Liver (tissue), 9 donors: ENCODE measurements around the gene B3GNT2. TPM values are rescaled to one million over a fixed set of nuclear protein-coding genes. Genes with fewer than 3 reads are reported as not detected.

Experiments
- DNase-seq: peaks from one replicate; pipeline ENCODE4 v3.0.0-alpha.2; 2017; ENCODE audit warnings: low spot score
- H3K27ac ChIP-seq, 2 donors: one replicate each; pipeline ENCODE4 v1.7.0; 2013; ENCODE audit warnings: inconsistent platforms in 2 of 2, low read length in 2 of 2, control low read depth in 1 of 2, low read depth in 1 of 2, mild to moderate bottlenecking in 1 of 2
- H3K27me3 ChIP-seq, 4 donors: one replicate each; pipeline versions ENCODE4 v1.6.1 to v1.7.0; 2013; ENCODE audit warnings: low read length in 3 of 4, inconsistent platforms in 1 of 4, mild to moderate bottlenecking in 1 of 4, moderate library complexity in 1 of 4; ENCODE audit not compliant: control insufficient read depth in 4 of 4, insufficient read depth in 4 of 4
- H3K36me3 ChIP-seq, 4 donors: one replicate each; pipeline versions ENCODE4 v1.6.1 to v1.7.0; 2013; ENCODE audit warnings: low read length in 3 of 4, mild to moderate bottlenecking in 3 of 4, low read depth in 1 of 4, moderate library complexity in 1 of 4; ENCODE audit not compliant: control insufficient read depth in 4 of 4, insufficient read depth in 3 of 4
- H3K4me1 ChIP-seq, 4 donors: one replicate each; pipeline versions ENCODE4 v1.6.1 to v1.7.0; 2013; ENCODE audit warnings: low read length in 3 of 4, mild to moderate bottlenecking in 3 of 4, moderate library complexity in 1 of 4; ENCODE audit not compliant: control insufficient read depth in 4 of 4, insufficient read depth in 4 of 4
- H3K4me3 ChIP-seq, 3 donors: one replicate each; pipeline versions ENCODE4 v1.6.1 to v1.7.0; 2013; ENCODE audit warnings: low read length in 3 of 3, control low read depth in 1 of 3, low read depth in 1 of 3, mild to moderate bottlenecking in 1 of 3
- H3K9ac ChIP-seq, 2 donors: one replicate each; pipeline ENCODE4 v1.7.0; 2013; ENCODE audit warnings: low read length in 2 of 2, mild to moderate bottlenecking in 2 of 2, moderate library complexity in 2 of 2, control low read depth in 1 of 2, low read depth in 1 of 2
- H3K9me3 ChIP-seq, 4 donors: one replicate each; pipeline versions ENCODE4 v1.6.1 to v1.7.0; 2013; ENCODE audit warnings: low read length in 3 of 4; ENCODE audit not compliant: control insufficient read depth in 4 of 4
- CTCF ChIP-seq: fragments of 150-350 bp; IDR thresholded peaks from 2 replicates; pipeline ENCODE4 v1.5.1; 2017; ENCODE audit warnings: improper control_type of control experiment, low read depth, low read length; ENCODE audit not compliant: missing input control
- EGR1 ChIP-seq, 2 donors: IDR thresholded peaks; 2 replicates each; pipeline ENCODE4 v1.6.1; 2016 to 2018; ENCODE audit warnings: antibody characterized with exemption in 2 of 2, low read depth in 2 of 2
- FOXA1 ChIP-seq: IDR thresholded peaks from 2 replicates; pipeline ENCODE4 v1.6.1; 2016; ENCODE audit warnings: antibody characterized with exemption
- FOXA2 ChIP-seq: IDR thresholded peaks from 2 replicates; pipeline ENCODE4 v1.6.1; 2016; ENCODE audit warnings: antibody characterized with exemption
- GABPA ChIP-seq, 2 donors: IDR thresholded peaks in 1 of 2; conservative IDR thresholded peaks in 1 of 2; 2 replicates each; pipeline ENCODE4 v1.6.1; 2016; ENCODE audit warnings: antibody characterized with exemption in 2 of 2, mild to moderate bottlenecking in 1 of 2, moderate library complexity in 1 of 2
- HNF4A ChIP-seq, 2 donors: conservative IDR thresholded peaks; 2 replicates each; pipeline ENCODE4 v1.6.1; 2016; ENCODE audit warnings: antibody characterized with exemption in 2 of 2, mild to moderate bottlenecking in 2 of 2
- HNF4G ChIP-seq: IDR thresholded peaks from 2 replicates; pipeline ENCODE4 v1.6.1; 2016; ENCODE audit warnings: antibody characterized with exemption
- JUND ChIP-seq, 2 donors: IDR thresholded peaks; 2 replicates each; pipeline ENCODE4 v1.6.1; 2016; ENCODE audit warnings: antibody characterized with exemption in 2 of 2
- MAX ChIP-seq: IDR thresholded peaks from 2 replicates; pipeline ENCODE4 v1.6.1; 2016; ENCODE audit warnings: antibody characterized with exemption
- NR2F2 ChIP-seq: IDR thresholded peaks from 2 replicates; pipeline ENCODE4 v1.6.1; 2016; ENCODE audit warnings: antibody characterized with exemption
- RAD21 ChIP-seq, 2 donors: IDR thresholded peaks; 2 replicates each; pipeline ENCODE4 v1.6.1; 2016; ENCODE audit warnings: antibody characterized with exemption in 2 of 2, mild to moderate bottlenecking in 2 of 2
- RXRA ChIP-seq, 2 donors: IDR thresholded peaks; 2 replicates each; pipeline ENCODE4 v1.6.1; 2017 to 2018; ENCODE audit warnings: antibody characterized with exemption in 2 of 2, mild to moderate bottlenecking in 1 of 2
- SP1 ChIP-seq: IDR thresholded peaks from 2 replicates; pipeline ENCODE4 v1.6.1; 2018; ENCODE audit warnings: antibody characterized with exemption, mild to moderate bottlenecking
- TAF1 ChIP-seq: conservative IDR thresholded peaks from 2 replicates; pipeline ENCODE4 v1.6.1; 2016; ENCODE audit warnings: antibody characterized with exemption, mild to moderate bottlenecking
- YY1 ChIP-seq: IDR thresholded peaks from 2 replicates; pipeline ENCODE4 v1.6.1; 2016; ENCODE audit warnings: antibody characterized with exemption, mild to moderate bottlenecking
- ZBTB33 ChIP-seq: IDR thresholded peaks from 2 replicates; pipeline ENCODE4 v1.6.1; 2016; ENCODE audit warnings: antibody characterized with exemption
- WGBS: extraction: QIAGEN DNeasy Blood & Tissue Kit; methylation state at CpG from one replicate; pipeline ENCODE4 v1.1.7; 2013; 5-methylcytosine and 5-hydroxymethylcytosine counted together
- polyA plus RNA-seq, 2 donors: library from polyadenylated mRNA; stranded (reverse) in 1 of 2; unstranded in 1 of 2; fragments of 200-250 nt in 1 of 2; fragments of >200 nt in 1 of 2; fragmentation: Nextera tagmentation in 1 of 2; extraction: Ambion mirVana in 1 of 2; gene quantifications; one replicate each; pipeline versions ENCODE4 v1.2.1 to v1.2.3, GENCODE V29; 2013 to 2015
- total RNA-seq, 2 donors: library from RNA; depleted of rRNA; stranded (reverse); fragments of >200 nt; gene quantifications; one replicate each; pipeline ENCODE4 v1.2.3, GENCODE V29; 2014
- TF ChIP-seq, protein P1 (sequence below): IDR thresholded peaks from 2 replicates; pipeline ENCODE4 v1.6.1; 2016; ENCODE audit warnings: antibody characterized with exemption, mild to moderate bottlenecking
- TF ChIP-seq, protein P2 (sequence below): IDR thresholded peaks from 2 replicates; pipeline ENCODE4 v1.6.1; 2016; ENCODE audit warnings: antibody characterized with exemption
- donor health status: healthy.
- donor health status: healthy.
- donor health status: healthy.
- donor health status: healthy.
- donor health status: healthy.

Gene B3GNT2
- total and polyA plus RNA-seq, 4 donors = 6.4 to 20.2 (median 14.2) TPM

DNA sequence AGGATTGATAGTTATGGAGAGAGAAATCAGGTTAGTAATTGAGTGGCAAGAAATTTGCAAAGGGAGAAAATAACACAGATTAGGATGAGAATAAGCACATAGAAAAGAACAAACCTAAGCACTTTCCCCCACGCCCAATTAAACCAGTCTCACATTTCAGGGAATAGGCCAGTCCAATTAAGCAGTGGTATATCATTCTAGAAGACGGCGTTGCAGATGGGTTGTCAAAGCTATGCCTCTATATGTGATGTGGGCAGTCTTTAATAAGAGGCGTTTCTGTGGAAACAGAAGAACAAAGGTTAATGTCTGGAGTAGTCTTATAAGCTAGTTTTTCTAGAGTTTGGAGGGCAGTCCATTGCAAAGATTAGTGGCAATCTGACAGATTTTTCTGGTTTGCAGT is 61.6 kb downstream of the B3GNT2 start:
- TF ChIP-seq HNF4G (no peak), HNF4A (conservative IDR thresholded peaks at IDR 0.05) (no peak), NR2F2 (no peak), TAF1 (no peak), CTCF (no peak), FOXA1 (no peak), GABPA (IDR thresholded peaks at IDR 0.05 in 1 of 2, conservative IDR thresholded peaks at IDR 0.05 in 1 of 2) (no peak), RAD21 (IDR thresholded peaks at IDR 0.05) (no peak), EGR1 (IDR thresholded peaks at IDR 0.05; ENCODE audit: low read depth in 2 of 2) (no peak)
- TF ChIP-seq, protein P1, sequence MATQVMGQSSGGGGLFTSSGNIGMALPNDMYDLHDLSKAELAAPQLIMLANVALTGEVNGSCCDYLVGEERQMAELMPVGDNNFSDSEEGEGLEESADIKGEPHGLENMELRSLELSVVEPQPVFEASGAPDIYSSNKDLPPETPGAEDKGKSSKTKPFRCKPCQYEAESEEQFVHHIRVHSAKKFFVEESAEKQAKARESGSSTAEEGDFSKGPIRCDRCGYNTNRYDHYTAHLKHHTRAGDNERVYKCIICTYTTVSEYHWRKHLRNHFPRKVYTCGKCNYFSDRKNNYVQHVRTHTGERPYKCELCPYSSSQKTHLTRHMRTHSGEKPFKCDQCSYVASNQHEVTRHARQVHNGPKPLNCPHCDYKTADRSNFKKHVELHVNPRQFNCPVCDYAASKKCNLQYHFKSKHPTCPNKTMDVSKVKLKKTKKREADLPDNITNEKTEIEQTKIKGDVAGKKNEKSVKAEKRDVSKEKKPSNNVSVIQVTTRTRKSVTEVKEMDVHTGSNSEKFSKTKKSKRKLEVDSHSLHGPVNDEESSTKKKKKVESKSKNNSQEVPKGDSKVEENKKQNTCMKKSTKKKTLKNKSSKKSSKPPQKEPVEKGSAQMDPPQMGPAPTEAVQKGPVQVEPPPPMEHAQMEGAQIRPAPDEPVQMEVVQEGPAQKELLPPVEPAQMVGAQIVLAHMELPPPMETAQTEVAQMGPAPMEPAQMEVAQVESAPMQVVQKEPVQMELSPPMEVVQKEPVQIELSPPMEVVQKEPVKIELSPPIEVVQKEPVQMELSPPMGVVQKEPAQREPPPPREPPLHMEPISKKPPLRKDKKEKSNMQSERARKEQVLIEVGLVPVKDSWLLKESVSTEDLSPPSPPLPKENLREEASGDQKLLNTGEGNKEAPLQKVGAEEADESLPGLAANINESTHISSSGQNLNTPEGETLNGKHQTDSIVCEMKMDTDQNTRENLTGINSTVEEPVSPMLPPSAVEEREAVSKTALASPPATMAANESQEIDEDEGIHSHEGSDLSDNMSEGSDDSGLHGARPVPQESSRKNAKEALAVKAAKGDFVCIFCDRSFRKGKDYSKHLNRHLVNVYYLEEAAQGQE = no peak
- Histone ChIP-seq H3K9me3 (no peaks in the 10 kb centered on the region), H3K4me3 (no peak overlapping the region), H3K4me1 (peaks cover 0 to 8% (median 5%) of the 10 kb centered on the region in 4 donors), H3K9ac (no peak overlapping the region), H3K27me3 (no peaks in the 10 kb centered on the region), H3K36me3 (no peaks in the 10 kb centered on the region), H3K27ac (no peak overlapping the region)
- WGBS = 98% methylated on average over 4 of the region's 4 CpGs
- DNase-seq = no peak

DNA sequence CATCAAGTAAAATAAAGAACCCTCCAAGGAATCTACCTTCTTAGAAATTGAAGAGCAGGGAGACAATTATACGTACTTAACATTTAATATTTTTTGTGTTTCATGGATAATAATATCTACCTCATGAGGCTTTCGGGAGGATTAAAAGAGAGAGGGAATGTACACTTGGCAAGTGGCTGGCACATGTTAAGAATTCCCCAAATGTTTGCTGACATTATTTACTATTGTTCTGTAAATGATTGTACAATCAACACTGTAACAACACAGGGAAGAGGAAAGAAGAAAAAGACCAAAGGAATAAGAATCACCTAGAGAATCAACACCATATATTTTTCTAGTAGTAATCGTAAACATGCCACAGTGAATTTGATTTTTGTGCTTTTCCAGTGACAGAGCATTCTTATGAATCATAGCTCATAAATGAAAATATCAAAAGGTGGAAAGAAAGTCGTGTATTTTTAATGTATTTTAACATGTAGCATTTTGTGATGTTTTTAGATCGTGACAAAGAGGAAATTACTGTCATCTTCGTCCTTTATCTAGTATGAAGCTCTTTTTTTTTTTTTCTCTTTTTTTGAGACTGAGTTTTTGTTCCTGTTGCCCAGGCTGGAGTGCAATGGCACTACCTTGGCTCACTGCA is 67.3 kb downstream of the B3GNT2 start:
- H3K9me3 ChIP-seq = no peaks in the 10 kb centered on the region
- H3K27me3 ChIP-seq = no peaks in the 10 kb centered on the region
- H3K4me3 ChIP-seq = no peak overlapping the region
- H3K36me3 ChIP-seq = no peaks in the 10 kb centered on the region
- no peaks in the 10 kb centered on the region for H3K4me1 ChIP-seq
- DNase-seq = no peak
- TF ChIP-seq JUND (IDR thresholded peaks at IDR 0.05) = no peak
- TF ChIP-seq ZBTB33 = no peak
- TF ChIP-seq MAX = no peak
- no peak for TF ChIP-seq TAF1
- TF ChIP-seq SP1 = no peak
- no peak for TF ChIP-seq HNF4G
- TF ChIP-seq YY1 = no peak
- no peak for TF ChIP-seq EGR1 (IDR thresholded peaks at IDR 0.05; ENCODE audit: low read depth in 2 of 2)
- no peak for TF ChIP-seq FOXA2
- no peak for TF ChIP-seq HNF4A (conservative IDR thresholded peaks at IDR 0.05)
- TF ChIP-seq GABPA (IDR thresholded peaks at IDR 0.05 in 1 of 2, conservative IDR thresholded peaks at IDR 0.05 in 1 of 2) = no peak
- no peak for TF ChIP-seq RXRA (IDR thresholded peaks at IDR 0.05)
- TF ChIP-seq, protein P2, sequence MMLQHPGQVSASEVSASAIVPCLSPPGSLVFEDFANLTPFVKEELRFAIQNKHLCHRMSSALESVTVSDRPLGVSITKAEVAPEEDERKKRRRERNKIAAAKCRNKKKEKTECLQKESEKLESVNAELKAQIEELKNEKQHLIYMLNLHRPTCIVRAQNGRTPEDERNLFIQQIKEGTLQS = no peak
- no peak for TF ChIP-seq RAD21 (IDR thresholded peaks at IDR 0.05)
- no peak for TF ChIP-seq NR2F2
- TF ChIP-seq FOXA1 = no peak
- TF ChIP-seq CTCF = no peak
- H3K27ac ChIP-seq = no peak overlapping the region
- H3K9ac ChIP-seq = no peak overlapping the region
- WGBS = 76% methylated on average over 6 of the region's 6 CpGs
